ENCODE measurements around the gene FAM9B. TPM values are rescaled to one million over a fixed set of nuclear protein-coding genes. Genes with fewer than 3 reads are reported as not detected.
"Not testable (repeated sequence)": the region's sequence is repeated elsewhere in the genome, so short reads cannot be mapped to it uniquely, and the experiment has no call there.

FAM9B gene
- not detected in 2 replicates for total RNA-seq

- DNase-seq (ENCODE audit: extremely low read depth, low read depth, low spot score): no peak
Measured at GRCh38 chrX:9033989-9034388, at the start of gene FAM9B. FAM9B (minus strand) TSS chrX:9034127; CDS start chrX:9032986, 1,141 bp downstream.

- no peak for DNase-seq (ENCODE audit: extremely low read depth, low read depth, low spot score)
Measured at GRCh38 chrX:9081271-9081670, 47.3 kb upstream of the FAM9B start.

GRCh38 chrX:9074326-9074725 is 40.4 kb upstream of the FAM9B start:
- DNase-seq (ENCODE audit: extremely low read depth, low read depth, low spot score): no peak

GRCh38 chrX:9072281-9072680 is 38.4 kb upstream of the FAM9B start:
- DNase-seq (ENCODE audit: extremely low read depth, low read depth, low spot score): no peak

GRCh38 chrX:9071031-9071650 is 37.2 kb upstream of the FAM9B start:
- DNase-seq (ENCODE audit: extremely low read depth, low read depth, low spot score): no peak

GRCh38 chrX:9069573-9069972 is 35.6 kb upstream of the FAM9B start:
- DNase-seq (ENCODE audit: extremely low read depth, low read depth, low spot score): no peak

- DNase-seq (ENCODE audit: extremely low read depth, low read depth, low spot score): no peak
Measured at GRCh38 chrX:9064694-9065093, 30.8 kb upstream of the FAM9B start.

GRCh38 chrX:9062641-9063040 is 28.7 kb upstream of the FAM9B start:
- DNase-seq (ENCODE audit: extremely low read depth, low read depth, low spot score): no peak

- DNase-seq (ENCODE audit: extremely low read depth, low read depth, low spot score): no peak
Measured at GRCh38 chrX:9055354-9055753, 21.4 kb upstream of the FAM9B start.

- no peak for DNase-seq (ENCODE audit: extremely low read depth, low read depth, low spot score)
Measured at GRCh38 chrX:9052081-9052480, 18.2 kb upstream of the FAM9B start.

- DNase-seq (ENCODE audit: extremely low read depth, low read depth, low spot score): no peak
Measured at GRCh38 chrX:9050331-9050730, 16.4 kb upstream of the FAM9B start.

GRCh38 chrX:9048801-9049200 is 14.9 kb upstream of the FAM9B start:
- no peak for DNase-seq (ENCODE audit: extremely low read depth, low read depth, low spot score)

GRCh38 chrX:9038244-9038643 is 4.3 kb upstream of the FAM9B start:
- DNase-seq (ENCODE audit: extremely low read depth, low read depth, low spot score): no peak

GRCh38 chrX:9037296-9037695 is 3.4 kb upstream of the FAM9B start:
- DNase-seq (ENCODE audit: extremely low read depth, low read depth, low spot score): no peak

- DNase-seq (ENCODE audit: extremely low read depth, low read depth, low spot score): no peak
Measured at GRCh38 chrX:9033586-9033985, 341 bp downstream of the FAM9B start.

GRCh38 chrX:9033179-9033578 is 748 bp downstream of the FAM9B start:
- DNase-seq (ENCODE audit: extremely low read depth, low read depth, low spot score): no peak

- DNase-seq (ENCODE audit: extremely low read depth, low read depth, low spot score): no peak
Measured at GRCh38 chrX:9023293-9023692, 10.6 kb downstream of the FAM9B start.

- DNase-seq (ENCODE audit: extremely low read depth, low read depth, low spot score): no peak
Measured at GRCh38 chrX:9019151-9019550, 14.8 kb downstream of the FAM9B start.

- DNase-seq (ENCODE audit: extremely low read depth, low read depth, low spot score): not testable (repeated sequence)
Measured at GRCh38 chrX:9018332-9018731, 15.6 kb downstream of the FAM9B start.

GRCh38 chrX:9003041-9003440 is 30.9 kb downstream of the FAM9B start:
- no peak for DNase-seq (ENCODE audit: extremely low read depth, low read depth, low spot score)

- DNase-seq (ENCODE audit: extremely low read depth, low read depth, low spot score): no peak
Measured at GRCh38 chrX:8988446-8988845, 45.5 kb downstream of the FAM9B start.

- no peak for DNase-seq (ENCODE audit: extremely low read depth, low read depth, low spot score)
Measured at GRCh38 chrX:8987672-8988250, 46.2 kb downstream of the FAM9B start.

GRCh38 chrX:8984231-8984630 is 49.7 kb downstream of the FAM9B start:
- no peak for DNase-seq (ENCODE audit: extremely low read depth, low read depth, low spot score)
